ENCODE measurements around the gene MOG.

Gene MOG

GRCh38 chr6:29656798-29657197 lies at the start of gene MOG:
Gene MOG (plus strand): TSS chr6:29657092. CDS start chr6:29657210, 118 bp downstream.
- no peak for DNase-seq (ENCODE audit: low spot score)

GRCh38 chr6:29608131-29608530 lies 48.8 kb upstream of the MOG start:
- DNase-seq (ENCODE audit: low spot score), result no peak

DNA sequence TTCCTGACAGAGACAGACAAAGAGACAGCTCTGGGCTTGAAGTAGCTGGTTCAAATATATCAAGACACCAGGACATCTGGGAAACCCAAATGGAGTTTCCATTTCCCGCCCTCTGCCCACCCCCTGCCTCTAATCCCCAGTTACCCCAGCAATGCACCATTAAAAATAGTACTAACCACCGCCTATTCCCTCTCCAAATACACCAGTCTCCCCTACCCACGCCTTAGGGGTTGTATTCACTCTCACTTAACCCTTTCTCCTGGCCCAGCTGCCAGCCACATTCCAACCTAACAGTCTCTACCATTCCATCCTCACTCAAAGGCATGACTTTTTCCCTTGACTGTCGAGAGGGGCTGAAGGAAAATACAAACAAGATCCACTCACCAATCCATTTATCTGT lies 46.4 kb upstream of the MOG start:
- DNase-seq (ENCODE audit: low spot score), result no peak

- no peak for DNase-seq (ENCODE audit: low spot score)
Observed at GRCh38 chr6:29611426-29611825, 45.5 kb upstream of the MOG start.

GRCh38 chr6:29617782-29618554 lies 38.9 kb upstream of the MOG start:
- no peak for DNase-seq (ENCODE audit: low spot score)

GRCh38 chr6:29619578-29620160 lies 37.2 kb upstream of the MOG start:
- DNase-seq (ENCODE audit: low spot score), result no peak

GRCh38 chr6:29620630-29621029 lies 36.3 kb upstream of the MOG start:
- DNase-seq (ENCODE audit: low spot score), result no peak

DNA sequence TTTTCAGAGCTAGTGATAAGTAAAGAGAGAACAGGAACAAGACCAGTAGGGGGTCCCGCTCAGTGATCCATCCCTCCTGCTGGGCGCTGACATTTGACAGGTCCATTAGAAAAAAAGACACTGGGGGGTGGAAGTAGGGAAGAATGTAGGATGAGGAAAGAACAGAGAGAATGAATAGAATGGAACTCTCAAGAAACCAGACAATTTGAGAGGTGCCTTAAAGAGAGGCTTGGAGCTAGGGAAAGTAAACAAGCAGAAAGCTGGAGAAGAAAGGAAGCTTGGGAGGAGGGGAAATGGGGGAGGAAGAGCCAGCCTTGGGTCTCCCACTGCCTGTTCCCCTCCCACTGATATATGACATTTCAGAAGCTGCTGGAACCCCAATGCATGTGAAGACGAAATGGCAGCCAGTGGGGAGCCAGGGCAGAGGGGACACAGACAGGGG lies 32.4 kb upstream of the MOG start:
- no peak for DNase-seq (ENCODE audit: low spot score)

- DNase-seq (ENCODE audit: low spot score), result no peak
Observed at GRCh38 chr6:29625337-29625930, 31.5 kb upstream of the MOG start.

DNA sequence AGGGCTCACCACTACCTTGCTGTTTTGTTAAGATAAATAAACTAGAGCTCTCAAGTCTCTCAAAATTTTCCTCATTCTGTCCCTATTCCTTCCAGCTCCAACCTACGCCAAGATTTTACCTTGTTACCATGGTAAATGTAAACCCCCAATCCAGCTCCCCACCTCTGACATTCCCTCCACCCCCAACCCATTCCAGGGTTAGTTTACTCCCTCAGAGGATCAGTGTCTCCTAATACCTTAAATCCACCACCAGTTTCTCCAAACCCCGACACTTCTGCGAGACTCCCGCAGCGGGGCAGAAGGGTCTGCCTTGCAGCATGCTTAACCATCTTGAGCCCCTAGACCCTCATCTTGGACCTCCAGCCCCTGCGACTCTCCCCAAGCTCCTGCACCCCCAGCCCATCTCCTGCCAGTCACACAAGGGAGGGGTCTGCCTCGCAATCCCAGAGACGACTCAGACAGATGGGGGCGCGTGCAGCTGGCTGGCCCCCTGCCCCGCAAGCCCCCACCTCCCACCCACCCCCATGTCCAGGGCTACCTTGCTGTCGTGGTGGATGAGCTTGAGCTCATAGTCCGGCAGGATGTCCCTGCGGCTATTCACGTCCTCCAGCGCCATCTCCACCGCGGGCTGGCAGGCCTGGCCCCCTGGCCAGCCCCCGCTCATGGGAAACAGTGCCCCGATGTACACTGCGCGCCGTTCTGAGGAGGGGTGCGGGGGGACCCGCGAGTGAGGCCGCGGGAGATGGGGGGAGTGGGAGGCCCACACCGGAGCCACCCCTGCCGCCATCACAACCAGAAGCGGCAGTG lies 29.7 kb upstream of the MOG start:
- DNase-seq (ENCODE audit: low spot score), result no peak

- DNase-seq (ENCODE audit: low spot score), result peak; percentile 15
Observed at GRCh38 chr6:29627755-29628418, 29.0 kb upstream of the MOG start.

DNA sequence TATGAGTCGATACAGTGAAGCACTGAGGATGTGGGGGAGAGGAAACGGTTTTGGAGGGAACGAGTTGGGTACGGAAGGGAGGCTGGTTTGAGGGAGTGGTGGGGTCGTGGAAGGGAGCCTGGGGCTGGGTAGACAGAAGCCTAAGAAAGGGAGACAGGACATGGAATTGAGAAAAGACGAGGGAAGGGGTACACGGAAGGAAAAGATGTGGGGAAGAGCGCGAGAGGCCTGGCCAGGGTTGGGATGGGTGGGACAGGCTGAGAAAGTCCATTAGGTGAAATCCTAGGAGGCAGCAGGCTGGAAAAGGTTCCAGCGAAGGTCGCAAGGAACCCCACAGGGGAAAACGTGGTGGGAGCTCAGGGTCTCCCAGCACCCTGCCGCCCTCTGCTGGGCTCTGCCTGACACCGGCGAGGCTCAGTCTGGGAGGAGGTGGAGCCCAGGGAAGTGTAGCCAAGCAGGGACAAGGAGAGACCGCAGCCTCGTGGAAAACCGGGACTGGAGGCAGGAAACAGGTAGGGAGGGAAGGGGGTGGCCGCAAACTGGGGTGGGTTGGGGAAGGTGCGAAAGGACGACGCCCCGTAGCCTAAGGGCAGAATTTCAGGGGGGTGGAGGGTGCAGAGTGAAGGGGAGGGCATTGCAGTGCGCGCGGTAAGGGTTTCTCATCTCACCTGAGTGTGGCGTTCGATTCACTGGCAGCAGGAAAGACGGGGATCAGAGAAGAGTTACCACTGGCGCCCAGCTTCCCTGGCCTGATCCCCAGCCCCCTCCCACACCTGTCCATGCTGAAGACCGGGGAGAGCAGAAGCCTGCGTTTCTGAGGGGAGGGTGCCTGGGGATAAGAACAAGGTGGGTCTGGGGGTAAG lies 28.2 kb upstream of the MOG start:
- peak; percentile 50 for DNase-seq (ENCODE audit: low spot score)

GRCh38 chr6:29629571-29629970 lies 27.3 kb upstream of the MOG start:
- no peak for DNase-seq (ENCODE audit: low spot score)

DNA sequence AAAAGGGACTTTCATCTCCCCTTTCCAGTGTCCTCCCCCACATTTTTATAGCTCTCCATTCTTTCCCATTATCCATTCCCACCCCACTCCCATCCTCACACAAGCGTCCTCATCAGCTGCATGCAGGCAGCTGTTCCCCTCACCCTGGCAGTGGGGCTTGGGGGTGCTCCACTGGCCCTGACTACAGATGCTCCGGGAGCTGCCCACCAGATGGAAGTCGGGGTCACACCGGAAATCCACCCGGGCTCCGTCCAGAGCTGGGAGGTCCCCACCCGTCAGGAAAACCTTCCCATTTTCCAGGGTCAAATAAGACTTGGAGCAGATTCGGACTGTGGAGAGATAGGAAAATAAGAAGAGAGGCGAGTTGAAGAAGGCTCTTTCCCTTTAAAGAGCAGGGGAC lies 26.6 kb upstream of the MOG start:
- no peak for DNase-seq (ENCODE audit: low spot score)

DNA sequence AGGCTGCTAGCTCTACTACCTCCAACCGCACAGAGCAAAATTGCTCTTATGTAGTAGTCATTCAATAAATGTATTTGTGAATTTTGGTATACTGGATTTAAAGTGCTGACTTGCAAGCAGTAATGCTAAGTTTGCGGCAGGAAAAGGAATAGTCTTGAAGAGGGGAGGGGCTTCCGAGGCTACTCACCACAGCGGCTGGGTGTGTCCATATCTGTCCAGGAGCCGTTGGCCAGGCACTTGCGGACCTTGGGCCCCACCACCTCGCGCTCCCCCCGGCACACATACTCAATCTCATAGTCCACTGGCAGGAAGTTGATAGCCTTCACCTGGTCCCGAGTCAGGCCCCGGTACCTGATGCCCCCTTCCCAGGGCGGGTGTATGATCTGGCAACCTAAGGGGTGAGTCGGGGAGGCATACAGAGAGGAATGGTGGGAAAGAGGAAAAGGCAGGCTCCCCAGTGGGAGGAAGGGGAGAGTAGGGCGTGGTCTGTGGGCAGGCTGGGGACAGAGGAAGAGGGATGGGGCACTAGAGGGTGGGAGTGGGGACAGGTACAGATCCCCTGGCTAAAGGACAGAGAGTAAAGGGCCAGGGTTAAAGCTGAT lies 25.6 kb upstream of the MOG start:
- no peak for DNase-seq (ENCODE audit: low spot score)

DNA sequence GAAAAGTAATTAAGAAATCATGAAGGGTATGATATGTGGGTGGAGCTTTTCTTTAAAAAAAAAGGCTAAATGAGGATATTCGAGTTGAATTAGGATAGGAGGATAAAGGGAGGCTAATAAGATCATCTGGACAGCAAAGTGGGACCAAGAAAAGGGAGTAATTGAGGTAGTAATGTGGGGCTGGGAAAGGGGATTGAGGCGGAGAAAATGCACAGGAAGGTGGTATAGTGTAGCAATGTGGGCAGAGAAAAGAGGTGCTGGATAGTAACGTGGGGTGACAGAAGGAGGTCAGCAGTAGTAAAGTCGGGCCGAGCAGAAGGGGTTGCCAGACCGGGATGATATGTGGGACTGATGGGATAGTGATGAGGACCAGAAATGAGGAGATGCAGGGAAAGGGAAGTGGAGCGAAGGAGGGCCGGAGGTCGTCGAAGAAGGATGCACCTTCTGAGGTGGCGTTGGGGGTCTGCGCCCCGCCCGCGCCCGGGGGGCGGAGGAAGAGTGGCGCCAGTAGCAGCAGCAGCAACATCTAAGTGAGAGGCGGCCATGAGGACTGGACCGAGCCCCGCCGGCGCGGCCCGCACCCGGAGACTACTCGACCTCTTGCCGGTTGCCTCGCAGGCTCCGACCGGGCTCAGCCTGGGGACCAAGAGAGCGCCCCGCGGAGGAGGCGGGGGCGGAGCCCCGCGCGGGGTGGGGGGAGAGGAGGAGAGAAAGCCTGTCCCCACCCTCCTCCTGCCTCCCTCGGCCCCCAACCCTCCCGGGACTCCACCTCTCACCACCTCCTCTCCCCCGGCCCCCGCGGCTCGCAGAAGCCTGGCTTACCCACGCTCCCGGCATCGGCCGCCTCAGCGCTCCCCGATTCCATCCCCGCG lies 24.8 kb upstream of the MOG start:
- no peak for DNase-seq (ENCODE audit: low spot score)

GRCh38 chr6:29632789-29633533 lies 23.9 kb upstream of the MOG start, which contains the start of gene GABBR1:
Gene GABBR1 (minus strand): TSS chr6:29633183. CDS start chr6:29632385, 798 bp downstream.
- peak; percentile 57 for DNase-seq (ENCODE audit: low spot score)

- no peak for DNase-seq (ENCODE audit: low spot score)
Observed at GRCh38 chr6:29633534-29633905, 23.4 kb upstream of the MOG start.

DNA sequence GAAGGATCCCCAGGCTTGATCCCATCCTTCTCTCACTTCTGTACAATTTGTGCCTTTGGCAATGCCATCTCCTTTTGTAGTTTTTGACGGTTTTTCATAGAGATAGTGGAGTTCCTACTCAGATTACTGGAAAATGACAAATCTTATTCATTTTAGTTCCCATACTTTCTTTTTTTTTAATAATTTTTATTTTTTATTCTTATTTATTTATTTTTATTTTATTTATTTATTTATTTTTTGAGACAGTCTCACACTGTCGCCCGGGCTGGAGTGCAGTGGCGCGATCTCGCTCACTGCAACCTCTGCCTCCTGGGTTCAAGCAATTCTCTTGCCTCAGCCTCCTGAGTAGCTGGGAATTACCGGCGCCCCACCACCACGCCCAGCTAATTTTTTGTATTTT lies 19.6 kb upstream of the MOG start:
- no peak for DNase-seq (ENCODE audit: low spot score)

All from activated CD4-positive, alpha-beta T cell treated with anti-CD3 and anti-CD28 coated beads, Interleukin-2, Interleukin-4, amounts not matched to agents 100 ng/mL and 50 ng/mL, durations not matched to agents 16 hours and 8 hours (primary cell).